NK-92 (cell line): ENCODE results near the gene HLA-DOA.

Experiments
- DNase-seq: peaks from one replicate; lab custom pipeline; 2025; ENCODE audit not compliant: unreplicated experiment; lab: John Stamatoyannopoulos, UW

Gene HLA-DOA

DNA sequence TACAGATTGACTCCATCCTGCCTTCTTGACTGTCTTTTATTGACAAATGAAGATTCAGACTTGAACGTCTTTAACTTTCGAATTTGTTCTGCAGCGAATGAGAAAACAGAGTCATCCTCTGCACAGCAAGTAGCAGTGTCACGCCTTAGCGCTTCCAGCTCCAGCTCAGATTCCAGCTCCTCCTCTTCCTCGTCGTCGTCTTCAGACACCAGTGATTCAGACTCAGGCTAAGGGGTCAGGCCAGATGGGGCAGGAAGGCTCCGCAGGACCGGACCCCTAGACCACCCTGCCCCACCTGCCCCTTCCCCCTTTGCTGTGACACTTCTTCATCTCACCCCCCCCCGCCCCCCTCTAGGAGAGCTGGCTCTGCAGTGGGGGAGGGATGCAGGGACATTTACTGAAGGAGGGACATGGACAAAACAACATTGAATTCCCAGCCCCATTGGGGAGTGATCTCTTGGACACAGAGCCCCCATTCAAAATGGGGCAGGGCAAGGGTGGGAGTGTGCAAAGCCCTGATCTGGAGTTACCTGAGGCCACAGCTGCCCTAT lies 28.8 kb downstream of the HLA-DOA start:
- DNase-seq: no peak

DNA sequence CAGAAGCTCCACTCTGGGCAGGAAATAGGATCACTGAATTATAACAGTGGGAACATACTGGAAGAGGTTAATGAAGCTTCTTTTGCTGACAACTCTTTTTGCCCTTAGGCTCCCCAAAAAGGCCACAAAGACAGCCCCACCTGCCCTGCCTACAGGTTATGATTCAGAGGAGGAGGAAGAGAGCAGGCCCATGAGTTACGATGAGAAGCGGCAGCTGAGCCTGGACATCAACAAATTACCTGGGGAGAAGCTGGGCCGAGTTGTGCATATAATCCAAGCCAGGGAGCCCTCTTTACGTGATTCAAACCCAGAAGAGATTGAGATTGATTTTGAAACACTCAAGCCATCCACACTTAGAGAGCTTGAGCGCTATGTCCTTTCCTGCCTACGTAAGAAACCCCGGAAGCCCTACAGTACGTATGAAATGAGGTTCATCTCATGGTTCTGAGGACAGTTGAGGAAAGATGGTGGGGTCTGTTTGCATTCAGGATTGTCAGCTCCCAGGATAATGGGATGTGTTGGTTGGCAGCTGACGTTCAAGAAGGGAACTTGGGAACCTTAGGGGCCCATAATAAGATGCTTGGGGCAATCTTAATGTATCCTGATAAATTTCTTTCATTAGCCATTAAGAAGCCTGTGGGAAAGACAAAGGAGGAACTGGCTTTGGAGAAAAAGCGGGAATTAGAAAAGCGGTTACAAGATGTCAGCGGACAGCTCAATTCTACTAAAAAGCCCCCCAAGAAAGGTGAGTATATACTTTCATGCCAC lies 29.5 kb downstream of the HLA-DOA start:
- DNase-seq: no peak

DNA sequence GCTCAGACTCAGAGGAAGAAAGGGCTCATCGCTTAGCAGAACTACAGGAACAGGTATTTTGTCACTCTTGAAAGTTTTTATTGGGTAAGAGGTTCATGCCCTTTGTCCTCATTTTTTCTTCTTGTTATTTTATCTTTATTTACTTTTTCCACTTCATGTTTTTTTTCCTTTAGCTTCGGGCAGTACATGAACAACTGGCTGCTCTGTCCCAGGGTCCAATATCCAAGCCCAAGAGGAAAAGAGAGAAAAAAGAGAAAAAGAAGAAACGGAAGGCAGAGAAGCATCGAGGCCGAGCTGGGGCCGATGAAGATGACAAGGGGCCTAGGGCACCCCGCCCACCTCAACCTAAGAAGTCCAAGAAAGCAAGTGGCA lies 31.5 kb downstream of the HLA-DOA start:
- DNase-seq: no peak

DNA sequence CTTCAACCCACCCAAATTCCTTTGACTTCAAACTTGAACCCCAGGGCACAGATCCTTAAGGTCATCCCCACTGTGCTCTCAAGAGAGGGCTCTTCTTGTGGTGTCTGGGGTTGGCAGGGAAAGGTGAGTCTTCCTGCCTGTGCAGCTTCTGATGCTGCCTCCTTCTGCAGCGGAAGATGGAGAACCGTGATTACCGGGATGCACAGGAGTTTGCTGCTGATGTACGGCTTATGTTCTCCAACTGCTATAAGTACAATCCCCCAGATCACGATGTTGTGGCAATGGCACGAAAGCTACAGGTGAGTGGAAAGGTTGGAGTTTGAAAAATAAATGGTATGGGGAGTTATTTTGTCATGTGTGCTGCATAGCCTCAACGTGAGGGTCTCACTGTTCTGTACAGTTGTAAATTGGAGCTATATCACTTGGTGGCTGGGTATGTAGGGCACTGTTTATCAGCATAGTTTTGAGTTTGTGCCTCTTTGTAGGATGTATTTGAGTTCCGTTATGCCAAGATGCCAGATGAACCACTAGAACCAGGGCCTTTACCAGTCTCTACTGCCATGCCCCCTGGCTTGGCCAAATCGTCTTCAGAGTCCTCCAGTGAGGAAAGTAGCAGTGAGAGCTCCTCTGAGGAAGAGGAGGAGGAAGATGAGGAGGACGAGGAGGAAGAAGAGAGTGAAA lies 32.0 kb downstream of the HLA-DOA start:
- DNase-seq: no peak

DNA sequence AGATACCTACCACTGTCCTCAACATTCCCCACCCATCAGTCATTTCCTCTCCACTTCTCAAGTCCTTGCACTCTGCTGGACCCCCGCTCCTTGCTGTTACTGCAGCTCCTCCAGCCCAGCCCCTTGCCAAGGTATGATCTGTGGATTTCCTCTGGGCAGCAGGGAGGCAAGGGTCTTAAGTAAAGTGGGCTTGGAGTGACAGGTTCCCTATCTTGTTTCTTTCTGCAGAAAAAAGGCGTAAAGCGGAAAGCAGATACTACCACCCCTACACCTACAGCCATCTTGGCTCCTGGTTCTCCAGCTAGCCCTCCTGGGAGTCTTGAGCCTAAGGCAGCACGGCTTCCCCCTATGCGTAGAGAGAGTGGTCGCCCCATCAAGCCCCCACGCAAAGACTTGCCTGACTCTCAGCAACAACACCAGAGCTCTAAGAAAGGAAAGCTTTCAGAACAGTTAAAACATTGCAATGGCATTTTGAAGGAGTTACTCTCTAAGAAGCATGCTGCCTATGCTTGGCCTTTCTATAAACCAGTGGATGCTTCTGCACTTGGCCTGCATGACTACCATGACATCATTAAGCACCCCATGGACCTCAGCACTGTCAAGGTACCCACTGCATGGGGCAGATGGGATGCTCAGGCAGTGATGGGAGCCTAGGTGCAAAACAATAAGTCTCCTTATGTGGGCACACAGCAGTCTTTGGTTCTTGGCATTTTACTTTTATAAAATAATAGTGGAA lies 32.9 kb downstream of the HLA-DOA start:
- DNase-seq: no peak

DNA sequence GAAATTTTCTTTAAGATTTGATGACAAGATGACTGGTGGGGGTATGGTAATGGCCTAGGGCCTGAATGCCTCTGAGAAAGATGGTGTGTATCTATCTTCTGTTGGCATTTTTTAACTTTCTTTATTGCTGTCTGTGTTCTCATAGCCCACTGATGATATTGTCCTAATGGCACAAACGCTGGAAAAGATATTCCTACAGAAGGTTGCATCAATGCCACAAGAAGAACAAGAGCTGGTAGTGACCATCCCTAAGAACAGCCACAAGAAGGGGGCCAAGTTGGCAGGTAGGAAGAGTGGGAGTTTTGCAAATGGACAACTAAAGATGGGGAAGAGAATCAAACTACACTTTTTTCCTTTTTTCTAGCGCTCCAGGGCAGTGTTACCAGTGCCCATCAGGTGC lies 33.5 kb downstream of the HLA-DOA start:
- no peak for DNase-seq

DNA sequence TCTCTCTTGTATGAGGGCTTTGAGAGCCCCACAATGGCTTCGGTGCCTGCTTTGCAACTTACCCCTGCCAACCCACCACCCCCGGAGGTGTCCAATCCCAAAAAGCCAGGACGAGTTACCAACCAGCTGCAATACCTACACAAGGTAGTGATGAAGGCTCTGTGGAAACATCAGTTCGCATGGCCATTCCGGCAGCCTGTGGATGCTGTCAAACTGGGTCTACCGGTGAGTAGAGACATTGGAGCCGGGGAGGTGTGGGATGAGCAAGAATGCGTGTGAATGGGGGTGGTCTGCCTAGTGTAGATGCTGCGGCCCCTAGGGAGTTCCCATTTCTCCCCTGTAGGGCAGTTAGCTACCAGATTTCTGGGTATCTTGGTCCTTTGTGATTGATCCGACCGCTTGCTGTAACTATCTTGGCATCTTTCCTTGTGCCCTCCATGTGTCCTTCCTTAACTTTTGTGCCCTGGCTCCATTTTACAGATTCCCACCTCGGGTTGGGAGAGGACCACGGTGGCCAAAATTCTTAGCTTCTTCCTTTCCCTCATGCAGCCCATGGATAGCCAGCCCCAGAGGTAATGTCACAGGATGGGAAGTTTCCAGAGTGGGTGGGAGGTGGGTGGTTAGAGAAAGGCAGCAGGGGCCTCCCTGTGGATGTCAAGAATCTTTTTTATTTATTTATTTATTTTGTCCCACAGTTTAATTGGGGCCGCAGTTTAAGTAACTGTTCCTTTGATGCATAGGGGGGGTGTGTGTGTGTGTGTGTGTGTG lies 34.7 kb downstream of the HLA-DOA start:
- DNase-seq: no peak

DNA sequence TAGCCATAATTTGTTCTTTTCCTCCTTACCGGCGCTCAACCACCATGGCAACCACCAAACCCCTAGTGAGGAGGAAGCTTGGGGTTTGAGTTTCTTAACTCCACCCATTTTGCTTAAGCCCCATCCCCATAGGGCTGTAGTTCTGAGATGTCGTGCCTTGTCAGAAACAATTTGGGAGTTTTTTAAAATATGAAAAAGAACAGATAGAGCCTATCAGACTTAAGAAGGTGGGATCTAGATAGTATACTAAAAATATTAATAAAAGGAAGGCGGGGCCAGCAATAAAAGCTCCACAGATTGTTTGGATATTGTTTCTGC lies 35.4 kb downstream of the HLA-DOA start:
- DNase-seq: no peak

DNA sequence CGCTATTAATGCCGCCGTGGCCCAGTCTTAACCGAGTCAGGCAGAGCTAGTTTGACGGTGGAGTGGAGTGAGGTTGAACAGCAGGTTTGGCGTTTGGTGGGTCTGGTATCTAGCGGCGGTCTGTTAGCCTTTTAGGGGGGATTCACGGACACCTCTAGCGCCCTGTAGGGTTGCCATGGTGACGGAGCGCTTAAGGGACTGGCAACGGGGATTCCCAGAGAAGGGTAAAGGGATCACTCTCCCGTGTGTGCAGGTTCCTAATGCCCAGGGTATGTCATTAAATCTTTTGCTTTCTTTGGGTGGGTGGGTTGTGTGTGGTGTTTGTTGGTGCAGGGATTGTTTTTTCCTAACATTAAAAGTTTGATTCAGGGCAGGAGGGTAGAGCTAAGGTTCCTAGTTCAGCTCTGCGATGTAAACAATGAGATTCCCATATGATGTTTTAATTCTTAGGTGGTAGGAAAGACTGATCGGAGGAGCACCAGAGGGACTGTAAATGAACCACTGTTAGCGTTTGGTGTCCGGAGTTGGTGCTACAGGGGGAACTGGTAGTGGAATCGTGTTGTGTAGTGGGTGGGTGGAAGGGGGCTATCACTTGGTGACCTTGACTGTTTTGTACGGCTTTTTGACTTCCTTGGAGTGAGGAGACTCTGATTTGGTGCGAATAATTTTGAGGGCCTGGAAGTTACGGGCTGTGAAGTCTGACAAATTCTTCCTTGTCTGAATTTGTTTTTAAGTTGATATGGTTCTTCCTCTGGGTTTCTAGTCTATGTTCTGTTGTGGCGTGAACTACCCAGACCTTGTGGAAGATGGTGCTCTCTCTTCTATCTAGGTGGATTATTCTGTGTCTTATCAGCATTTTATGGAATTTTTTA lies 36.0 kb downstream of the HLA-DOA start:
- no peak for DNase-seq

DNA sequence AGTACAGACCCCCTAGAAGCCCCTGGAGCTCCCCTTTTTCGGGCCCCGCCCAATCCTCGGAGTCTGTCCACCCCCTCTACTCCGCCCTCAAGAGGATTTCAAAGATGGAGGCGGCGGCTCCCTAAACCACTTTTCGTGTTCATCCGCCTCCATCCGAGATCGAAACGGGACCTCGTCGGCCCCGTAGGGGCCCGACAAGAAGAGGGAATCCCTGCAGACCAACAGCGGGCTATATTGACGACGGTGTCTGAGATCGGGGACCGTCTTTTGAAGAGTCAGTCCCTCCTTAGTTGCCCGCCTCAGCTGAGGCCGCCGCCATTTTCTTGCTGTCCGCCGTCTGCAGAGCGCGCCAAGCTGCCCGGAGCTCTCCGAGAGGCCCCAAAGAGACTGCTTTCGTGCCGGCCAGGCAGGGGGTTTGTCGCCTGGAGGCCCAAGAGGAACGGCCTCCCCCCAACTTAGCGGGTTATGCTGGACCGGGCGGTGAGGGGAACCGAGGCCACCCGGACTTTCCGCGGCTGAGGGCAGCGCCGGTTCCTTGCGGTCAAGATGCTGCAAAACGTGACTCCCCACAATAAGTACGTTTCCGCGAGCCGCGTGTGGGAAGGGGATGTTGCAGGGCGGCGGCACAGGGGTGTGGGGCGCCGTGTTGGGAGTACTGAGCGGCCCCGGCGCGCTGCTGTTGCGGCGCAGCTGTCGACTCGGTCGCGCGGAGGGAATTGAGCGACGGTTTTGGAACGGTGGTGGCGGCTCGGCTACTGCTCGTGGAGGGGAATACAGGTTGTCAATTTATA lies 36.8 kb downstream of the HLA-DOA start:
- DNase-seq: no peak

DNA sequence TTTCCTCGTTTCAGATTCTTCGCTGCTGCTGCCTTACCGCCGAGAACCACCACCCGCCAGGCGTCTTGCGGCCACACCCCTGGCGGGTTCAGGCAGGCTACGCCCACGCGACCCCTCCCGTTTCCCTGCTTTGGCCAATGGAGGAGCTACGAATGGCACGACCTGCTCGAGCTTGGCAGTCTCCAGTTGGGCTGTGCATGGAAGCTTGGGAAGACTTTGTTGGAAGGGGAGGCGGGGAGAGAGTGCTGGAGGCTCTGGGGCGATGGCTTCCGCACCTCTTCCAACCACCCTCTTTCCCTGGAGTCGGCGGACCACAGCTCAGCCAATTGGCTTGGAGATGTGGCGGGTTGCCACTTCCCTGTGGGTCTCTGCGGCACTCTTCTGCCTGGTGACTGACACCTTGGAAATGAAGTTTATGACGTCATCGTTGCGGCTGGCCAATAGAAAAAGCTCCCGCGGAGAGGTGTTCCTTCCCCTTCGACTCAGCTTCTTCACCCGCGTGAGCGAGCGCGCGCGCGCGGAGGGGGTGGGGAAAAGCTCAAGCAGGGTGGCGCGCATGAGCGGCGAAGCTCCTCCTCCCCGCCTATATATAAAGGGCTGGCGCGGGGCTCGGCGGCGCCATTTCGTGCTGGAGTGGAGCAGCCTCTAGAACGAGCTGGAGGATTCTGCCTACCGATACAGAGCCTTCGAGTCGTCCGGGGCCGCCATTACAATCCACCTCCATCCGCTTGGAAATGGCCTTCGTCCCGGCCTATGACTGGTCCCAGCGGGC lies 37.6 kb downstream of the HLA-DOA start:
- DNase-seq: peak; percentile 98

DNA sequence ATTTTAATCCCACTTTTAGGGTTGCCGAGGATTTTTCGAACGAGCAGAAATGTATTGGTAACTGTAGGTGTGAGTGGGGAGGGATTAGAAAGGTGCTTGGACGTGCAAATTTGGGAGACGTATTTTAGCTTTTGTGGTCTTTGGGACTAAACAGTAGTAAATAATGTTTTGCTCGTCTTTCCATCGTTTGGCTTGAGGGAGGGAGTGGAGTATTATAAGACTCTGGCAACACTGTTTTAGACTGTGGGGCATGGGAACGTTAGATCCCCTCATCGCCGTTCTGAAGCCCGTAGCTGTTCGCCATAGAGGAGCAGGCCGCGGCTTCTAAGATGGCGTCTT lies 38.2 kb downstream of the HLA-DOA start:
- DNase-seq: no peak

DNA sequence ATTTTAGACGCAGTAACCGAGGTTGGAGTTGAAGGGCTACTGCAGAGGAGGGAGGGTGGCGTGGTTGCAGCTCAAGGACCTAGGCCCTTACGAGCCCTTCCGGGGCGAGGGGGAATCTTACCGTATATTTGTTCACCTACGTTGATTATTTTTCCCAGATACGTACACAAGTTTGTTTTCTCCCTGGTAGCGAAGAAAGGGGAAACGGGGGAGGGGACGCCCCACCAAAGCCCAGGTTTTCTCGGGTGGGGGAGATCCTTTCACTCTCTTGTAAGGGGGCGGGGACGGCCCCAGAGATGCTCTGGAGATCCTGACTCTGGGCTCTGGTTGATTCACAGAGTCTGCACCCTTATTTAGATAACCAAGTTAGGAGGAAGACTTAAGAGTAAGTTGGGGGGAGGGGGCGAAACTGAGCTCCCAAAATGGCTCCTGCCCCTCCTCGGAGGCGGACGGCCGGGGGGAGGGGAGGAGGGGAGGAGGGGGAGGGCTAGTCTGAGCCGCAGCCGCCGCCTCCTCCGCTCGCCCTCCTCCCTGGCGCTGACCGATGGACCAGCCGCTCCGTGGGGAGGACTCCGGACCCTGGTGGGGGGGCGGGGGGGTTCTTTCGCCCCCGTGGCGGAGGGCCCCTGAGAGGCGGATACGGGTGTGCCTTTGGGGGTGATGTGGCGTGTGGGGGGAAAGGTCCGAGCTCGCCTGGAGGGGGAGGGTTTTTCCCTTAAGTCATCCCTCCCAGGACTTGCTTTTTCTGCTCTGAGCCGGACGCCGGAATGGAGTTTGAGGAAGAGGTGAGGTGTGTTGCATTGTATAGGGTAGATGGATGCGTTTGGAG lies 38.8 kb downstream of the HLA-DOA start:
- no peak for DNase-seq

DNA sequence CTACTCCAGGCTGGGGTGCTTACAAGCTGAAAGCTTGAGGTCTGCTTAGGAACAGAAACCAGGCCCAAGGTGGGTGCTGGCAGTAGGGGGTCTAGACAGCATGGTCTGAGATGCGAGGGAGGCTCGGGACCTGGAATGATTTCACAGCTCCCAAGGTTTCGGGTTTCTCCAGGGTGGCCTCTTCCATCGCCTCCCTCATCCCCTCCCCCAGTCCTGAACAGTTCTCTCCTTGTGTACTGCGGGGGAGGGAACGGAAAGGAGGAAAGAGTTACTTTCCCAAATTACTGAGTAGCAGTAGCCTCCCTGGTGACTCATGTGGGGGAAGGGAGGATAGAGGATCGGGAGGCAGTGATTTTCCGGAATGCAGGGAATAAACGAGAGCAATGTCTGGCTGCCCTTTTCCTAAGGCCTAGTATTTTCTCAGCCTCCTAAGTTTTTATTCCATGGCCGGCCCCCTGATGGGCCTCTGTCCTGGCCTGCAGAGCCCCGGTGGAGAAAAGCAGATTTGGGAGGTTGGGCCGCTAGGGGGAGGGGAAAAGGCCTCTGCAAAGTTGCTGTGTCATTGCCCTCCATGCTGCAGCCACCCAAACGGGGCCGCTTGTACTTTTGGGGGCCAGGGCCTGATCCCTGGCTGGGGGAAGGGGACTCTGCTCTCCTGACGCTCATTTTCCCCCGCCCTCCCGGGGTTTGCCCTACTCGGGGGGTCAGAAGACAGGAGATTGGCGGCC lies 39.5 kb downstream of the HLA-DOA start:
- DNase-seq: no peak

DNA sequence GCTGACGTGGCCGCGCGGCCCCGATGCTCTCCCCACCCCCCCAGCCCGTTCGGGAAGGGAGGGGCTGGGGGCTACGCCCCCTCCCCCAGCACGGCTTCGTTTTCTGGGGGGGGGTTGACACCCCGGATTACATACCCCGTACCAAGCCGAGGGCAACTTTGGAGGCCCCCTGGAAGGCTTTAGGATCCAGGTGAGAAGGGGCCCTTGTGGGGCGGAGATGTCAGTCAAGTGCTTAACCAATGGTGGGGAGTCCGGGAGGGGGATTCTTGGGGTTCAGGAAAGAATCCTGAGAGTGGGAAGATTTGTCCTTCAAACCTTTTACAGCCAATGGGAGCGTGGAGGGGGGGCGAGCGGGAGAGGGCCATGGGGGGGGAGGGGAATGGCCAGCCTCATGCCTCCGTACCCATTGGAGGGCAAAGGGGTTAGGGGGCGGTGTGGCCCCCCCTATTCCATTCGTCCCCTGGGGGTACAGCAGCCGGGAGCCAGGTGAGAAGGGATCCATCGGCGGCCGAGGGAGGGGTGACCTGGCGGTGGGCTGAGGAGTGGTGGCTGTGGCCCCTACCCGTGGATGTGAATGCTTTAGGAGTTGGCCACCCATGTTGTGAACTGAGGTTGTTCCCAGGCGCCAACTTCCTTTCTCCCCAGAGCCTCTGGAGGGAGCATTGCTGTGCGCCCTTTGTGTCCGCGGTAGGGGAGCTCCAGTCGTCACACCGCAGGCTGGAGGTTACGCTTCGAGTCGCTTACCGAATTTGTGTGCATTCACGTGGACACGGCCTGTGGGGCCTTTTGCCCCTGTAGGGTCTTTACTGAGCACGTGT lies 40.3 kb downstream of the HLA-DOA start:
- no peak for DNase-seq

DNA sequence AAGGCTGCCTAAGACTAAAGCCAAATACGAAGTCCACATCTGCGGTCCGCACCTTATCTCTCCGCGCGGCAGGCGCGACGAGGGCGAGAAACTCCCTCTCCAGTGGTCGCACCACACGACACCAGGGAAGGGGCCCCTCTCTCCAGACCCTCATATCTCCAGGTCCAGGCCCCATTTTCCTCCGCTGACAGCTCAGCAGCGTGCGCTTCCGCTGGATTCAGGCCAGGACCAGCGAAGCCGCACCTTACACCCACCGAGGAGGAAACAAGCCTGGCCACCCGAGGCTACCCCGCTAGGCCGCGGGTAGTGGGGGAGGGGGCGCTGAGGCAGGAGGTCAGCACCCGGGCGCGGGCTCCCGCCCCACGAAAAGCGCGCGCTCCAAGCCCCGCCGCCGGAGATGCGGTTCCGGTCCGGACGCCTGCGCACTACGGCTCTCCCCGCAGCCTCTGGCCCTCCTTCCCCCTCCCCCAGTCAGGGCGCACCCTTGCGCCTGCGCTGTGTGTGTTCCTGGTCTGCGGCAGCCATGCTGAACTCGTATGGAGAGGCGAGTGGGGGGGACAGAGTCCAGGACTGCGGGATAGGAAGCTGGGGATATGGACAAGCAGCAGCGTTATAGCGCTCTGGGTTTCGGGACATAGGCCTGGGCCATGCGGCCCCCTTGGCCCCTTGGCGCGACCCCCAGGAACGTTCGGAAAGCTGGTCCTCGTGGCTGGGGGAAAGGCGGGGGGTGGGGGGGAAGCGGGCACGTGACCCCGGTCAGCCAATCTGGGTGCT lies 41.1 kb downstream of the HLA-DOA start, which contains the start of gene BRD2:
TSS of gene BRD2 (plus strand) at position 502 of the 774 bp plus-strand sequence. CDS start 4,305 bp downstream, outside the sequence.
- DNase-seq: no peak
